GM18868 (cell line): ENCODE measurements around the gene OR51B6.
A peak's percentile ranks its signal among the peaks of the same experiment; 100 is the strongest.
"Not testable (repeated sequence)": the region's sequence is repeated elsewhere in the genome, so short reads cannot be mapped to it uniquely, and the experiment has no call there.

Source experiments
- ATAC-seq: cut with Tn5 transposase; IDR thresholded peaks from one replicate; pipeline ENCODE4 v1.9.1; 2021; ENCODE audit warnings: mild to moderate bottlenecking, moderate library complexity; ENCODE audit not compliant: unreplicated experiment

OR51B6 gene

GRCh38 chr11:5364214-5364613 is 12.9 kb downstream of the OR51B6 start:
- ATAC-seq: no peak

- ATAC-seq: not testable (repeated sequence)
These were observed 15.1 kb downstream of the OR51B6 start for GRCh38 chr11:5366365-5366764.

DNA sequence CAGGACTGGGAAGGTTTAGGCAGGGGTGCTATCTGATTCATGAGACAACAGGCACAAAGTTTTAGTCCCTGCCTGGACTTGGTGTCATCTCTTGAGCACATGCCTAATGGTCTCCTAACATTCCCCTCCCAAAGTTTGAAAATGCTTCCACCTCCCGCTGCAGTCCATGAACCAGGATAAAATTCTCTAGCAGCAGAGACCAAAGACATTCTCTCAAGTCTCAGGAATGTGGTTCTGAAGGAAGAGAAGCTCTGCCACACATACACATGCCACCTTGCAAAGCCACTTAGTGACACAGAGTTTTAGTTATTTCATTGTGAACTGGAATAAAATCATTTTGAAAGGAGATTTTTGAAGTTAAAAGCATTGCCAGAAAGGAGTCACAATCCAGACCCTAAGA is 15.5 kb downstream of the OR51B6 start:
- no peak for ATAC-seq

GRCh38 chr11:5367448-5368074 is 16.3 kb downstream of the OR51B6 start:
- no peak for ATAC-seq

DNA sequence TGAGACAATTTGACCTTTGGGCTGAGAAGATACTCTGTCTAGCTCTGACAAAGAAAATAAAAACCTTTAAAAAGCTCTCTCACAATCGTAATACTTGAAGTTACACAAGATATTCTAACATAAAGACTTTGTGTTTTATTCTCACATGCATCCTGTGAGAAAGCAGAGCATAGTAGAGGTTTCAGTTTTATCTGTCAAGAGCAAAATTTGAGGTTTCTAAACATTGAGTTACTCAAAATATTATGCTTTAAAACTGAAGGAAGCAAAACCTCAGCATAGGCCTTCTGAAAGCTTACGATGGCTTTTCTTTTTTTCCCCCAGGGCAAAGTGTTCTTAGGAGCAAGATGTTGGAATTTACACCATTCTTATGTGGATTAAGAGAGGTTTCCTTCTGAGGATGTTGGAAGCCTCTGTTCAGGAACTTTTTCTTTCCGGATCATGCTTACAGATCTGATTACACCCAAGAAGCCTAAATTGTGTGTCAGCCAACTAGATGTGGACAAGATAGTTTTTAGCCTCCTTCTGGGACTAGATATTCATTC is 17.3 kb downstream of the OR51B6 start:
- no peak for ATAC-seq

GRCh38 chr11:5369789-5370188 is 18.5 kb downstream of the OR51B6 start:
- ATAC-seq: no peak

DNA sequence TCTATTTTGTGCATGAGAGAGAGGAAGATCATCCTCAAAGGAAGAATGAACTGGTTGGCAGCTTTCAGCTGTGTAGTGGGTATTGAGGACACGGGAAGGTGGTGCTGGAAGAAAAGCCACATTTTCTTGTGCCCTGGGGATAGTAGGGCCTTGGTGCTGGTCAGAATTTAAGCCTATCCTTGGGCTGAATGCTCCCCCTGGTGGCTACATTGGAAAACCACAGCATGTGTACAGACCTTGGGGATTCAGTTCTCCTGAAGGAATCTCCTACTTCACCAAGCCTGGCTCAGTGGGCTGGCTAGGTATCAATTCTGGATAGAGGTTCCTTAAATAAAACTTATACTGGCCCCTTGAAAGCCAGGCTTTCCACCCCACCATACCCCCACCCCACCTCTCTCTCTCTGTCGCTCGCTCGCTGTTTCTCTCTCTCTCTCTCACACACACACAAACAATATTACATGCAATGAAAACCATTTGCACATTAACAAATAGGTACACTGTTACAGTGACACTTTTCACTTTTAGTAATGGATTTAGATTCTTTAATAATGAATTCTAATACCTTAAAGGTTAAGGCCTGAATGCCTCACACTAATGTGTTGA is 29.5 kb downstream of the OR51B6 start:
- peak; percentile 91 for ATAC-seq

DNA sequence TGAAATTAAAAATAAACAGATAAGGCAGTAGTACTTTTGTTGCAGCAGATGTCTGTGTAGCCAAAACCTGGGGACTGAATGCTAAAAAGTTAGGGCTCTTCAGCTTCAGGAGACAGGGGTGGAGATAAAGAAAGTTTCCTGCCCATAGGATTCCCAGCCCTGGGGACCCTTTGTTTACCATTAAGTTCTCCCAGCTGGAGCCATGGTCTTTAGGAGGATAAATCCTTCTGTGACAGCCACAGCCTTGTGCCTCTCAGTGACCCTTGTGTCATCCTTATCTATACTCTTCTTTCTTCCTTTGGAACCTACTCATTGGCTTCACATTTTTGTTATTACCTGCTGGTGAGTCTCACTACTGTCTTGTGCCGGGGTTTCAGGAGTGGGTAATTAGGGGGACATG is 32.3 kb downstream of the OR51B6 start, which contains the start of gene OR51M1:
Gene OR51M1 (plus strand): TSS at position 237 of the 400 bp plus-strand sequence. CDS start 5,587 bp downstream, outside the sequence.
- no peak for ATAC-seq

DNA sequence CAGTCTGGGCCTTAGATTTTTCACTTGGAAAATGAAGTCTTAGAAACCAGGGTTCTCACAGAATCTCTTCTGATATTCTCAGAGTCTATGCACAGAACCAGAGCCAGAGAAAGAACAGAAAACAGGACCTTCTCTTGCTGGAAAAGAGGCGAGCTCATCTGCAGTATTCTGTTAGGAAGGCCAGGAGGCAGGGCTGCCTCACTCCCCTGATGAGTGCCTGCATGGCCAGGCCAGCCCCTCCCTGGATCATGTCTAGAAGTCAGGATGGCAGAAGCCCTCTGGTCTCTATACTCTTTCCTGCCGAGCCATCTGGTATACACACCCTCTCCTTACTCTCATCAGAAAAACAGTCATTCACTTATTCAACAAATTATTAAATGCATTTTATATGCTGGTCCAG is 33.0 kb downstream of the OR51B6 start:
- no peak for ATAC-seq

DNA sequence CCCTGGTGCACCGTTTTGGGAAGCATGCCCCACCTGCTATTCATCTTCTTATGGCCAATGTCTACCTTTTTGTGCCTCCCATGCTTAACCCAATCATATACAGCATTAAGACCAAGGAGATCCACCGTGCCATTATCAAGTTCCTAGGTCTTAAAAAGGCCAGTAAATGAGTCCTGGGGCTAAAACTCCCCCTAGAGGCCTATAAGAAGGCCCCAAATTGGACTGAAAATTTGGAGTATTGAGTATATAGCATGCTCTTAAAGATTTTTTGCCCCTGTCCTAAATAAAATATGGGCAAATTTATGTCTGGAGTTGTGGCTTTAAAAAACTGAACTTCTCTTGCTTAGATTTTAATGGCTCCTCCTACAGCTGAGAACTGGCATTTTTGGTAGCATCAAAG is 38.9 kb downstream of the OR51B6 start:
- ATAC-seq: no peak

DNA sequence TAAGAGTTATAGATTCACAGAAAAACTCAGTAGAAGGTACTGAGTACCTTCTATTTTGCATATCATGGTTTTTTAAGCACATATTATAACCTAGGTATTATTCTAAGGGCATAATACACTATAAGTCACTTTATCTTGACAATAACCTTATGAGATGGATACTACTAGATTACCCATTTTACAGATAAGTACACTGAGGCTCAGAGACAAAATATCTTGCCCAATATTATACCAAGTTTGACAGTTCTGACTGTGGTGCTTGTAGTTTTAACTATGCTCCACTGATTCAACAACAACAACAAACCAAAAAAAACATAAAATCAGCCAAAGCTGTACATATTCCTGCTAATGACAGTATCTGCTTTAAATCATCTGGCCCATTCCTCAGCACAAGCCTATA is 42.8 kb downstream of the OR51B6 start:
- ATAC-seq: no peak

DNA sequence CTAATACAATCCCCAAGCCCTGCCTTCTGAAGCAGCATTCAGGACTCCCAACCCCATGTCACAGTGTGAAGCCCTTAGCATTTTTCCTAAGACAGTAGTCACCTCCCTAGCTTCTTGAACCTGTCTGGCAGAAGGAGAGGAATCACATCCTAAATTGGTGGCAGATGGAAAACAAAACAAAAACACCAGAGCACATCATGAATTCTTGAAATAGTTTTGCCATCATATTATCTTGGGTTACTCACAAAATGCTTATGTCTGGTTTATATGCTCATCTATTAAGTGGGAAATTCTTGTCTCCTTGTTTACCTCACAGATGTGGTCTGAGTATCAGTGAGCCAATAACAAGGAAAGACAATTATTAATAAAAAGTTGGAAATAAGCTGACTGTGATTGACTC is 47.6 kb downstream of the OR51B6 start:
- ATAC-seq: no peak
